MCF 10A (cell line): ENCODE measurements around the gene RPS16. TPM values are rescaled to one million over a fixed set of nuclear protein-coding genes. Genes with fewer than 3 reads are reported as not detected.

Experiments used
- BruUV-seq: library from RNA; stranded (reverse); fragments of 400-500 nt; replicated peaks from 2 replicates; lab custom pipeline; 2021; lab: Mats Ljungman, UMichigan
- CTCF ChIA-PET: fragments of 300-600 bp; sonication (Branson Sonifier 250); formaldehyde crosslinking; extraction: SDS; loops from one replicate; lab custom pipeline; 2021; ENCODE audit warnings: antibody characterized with exemption, inconsistent platforms; lab: Yijun Ruan, JAX
- POLR2A ChIA-PET: fragments of 300-600, 350-650 bp; sonication (Branson Sonifier 250); formaldehyde crosslinking; extraction: SDS; loops from one replicate; lab custom pipeline; 2020; ENCODE audit warnings: antibody characterized with exemption, inconsistent platforms; lab: Yijun Ruan, JAX
- DNase-seq: peaks from one replicate; pipeline ENCODE4 v3.0.0-alpha.2; 2018; ENCODE audit not compliant: unreplicated experiment
- H3K27ac Mint-ChIP-seq: one replicate; pipeline ENCODE4 v1.8.0; 2022; ENCODE audit warnings: mild to moderate bottlenecking, low read depth, mixed read lengths; ENCODE audit not compliant: unreplicated experiment
- H3K27me3 Mint-ChIP-seq: one replicate; pipeline ENCODE4 v1.8.0; 2022; ENCODE audit warnings: mixed read lengths; ENCODE audit not compliant: insufficient read depth, unreplicated experiment
- H3K36me3 Mint-ChIP-seq: one replicate; pipeline ENCODE4 v1.8.0; 2022; ENCODE audit warnings: mild to moderate bottlenecking, moderate library complexity, mixed read lengths; ENCODE audit not compliant: insufficient read depth, unreplicated experiment
- H3K4me1 Mint-ChIP-seq: one replicate; pipeline ENCODE4 v1.8.0; 2022; ENCODE audit warnings: mixed read lengths; ENCODE audit not compliant: insufficient read depth, unreplicated experiment
- H3K4me3 Mint-ChIP-seq: one replicate; pipeline ENCODE4 v1.8.0; 2022; ENCODE audit warnings: mild to moderate bottlenecking, moderate library complexity, mixed read lengths; ENCODE audit not compliant: unreplicated experiment
- H3K9me3 Mint-ChIP-seq: one replicate; pipeline ENCODE4 v1.8.0; 2022; ENCODE audit warnings: mixed read lengths; ENCODE audit not compliant: unreplicated experiment
- intact Hi-C: fragments of 100-400 bp; cut with micrococcal nuclease; formaldehyde crosslinking; loops from 2 replicates; pipeline ENCODE4 v1.14.1; 2022
- total RNA-seq: library from RNA; stranded (reverse); gene quantifications from 2 replicates; pipeline ENCODE4 v1.2.3, GENCODE V29; 2022
- TF ChIP-seq, protein P1 (sequence below): fragments of 200-600 bp; IDR thresholded peaks from one replicate; pipeline ENCODE4 v1.8.0; 2022; ENCODE audit warnings: antibody characterized with exemption, mild to moderate bottlenecking; ENCODE audit not compliant: unreplicated experiment

The RPS16 gene
- total RNA-seq, 1 experiment from 2014 or later, result 2,909 TPM

DNA sequence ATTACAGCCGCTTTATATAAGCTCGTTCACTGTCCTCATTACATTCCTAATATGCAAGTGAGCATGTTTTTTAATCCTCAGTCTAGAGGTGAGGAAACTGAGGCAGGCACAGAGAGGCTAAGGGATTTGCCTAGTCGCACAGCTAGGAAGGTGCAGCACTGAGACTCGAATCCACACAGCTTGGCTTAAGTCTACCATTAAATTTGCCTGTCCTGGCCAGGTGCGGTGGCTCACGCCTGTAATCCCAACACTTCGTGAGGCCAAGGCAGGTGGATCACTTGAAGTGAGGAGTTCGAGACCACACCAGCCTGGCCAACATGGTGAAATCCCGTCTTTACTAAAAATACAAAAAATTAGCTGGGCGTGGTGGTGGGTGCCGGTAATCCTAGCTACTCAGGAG is 8.0 kb downstream of the RPS16 start:
- Mint-ChIP-seq H3K27ac (no peak overlapping the region), H3K4me1 (no peaks in the 10 kb centered on the region)
- CTCF ChIA-PET, result interaction anchor here (0.6 to 1.7 kb wide), 5 partner anchors 11 to 788 kb away, joined by 3 to 6 read pairs (median 3); partner anchors contain the start of gene PLEKHG2

DNA sequence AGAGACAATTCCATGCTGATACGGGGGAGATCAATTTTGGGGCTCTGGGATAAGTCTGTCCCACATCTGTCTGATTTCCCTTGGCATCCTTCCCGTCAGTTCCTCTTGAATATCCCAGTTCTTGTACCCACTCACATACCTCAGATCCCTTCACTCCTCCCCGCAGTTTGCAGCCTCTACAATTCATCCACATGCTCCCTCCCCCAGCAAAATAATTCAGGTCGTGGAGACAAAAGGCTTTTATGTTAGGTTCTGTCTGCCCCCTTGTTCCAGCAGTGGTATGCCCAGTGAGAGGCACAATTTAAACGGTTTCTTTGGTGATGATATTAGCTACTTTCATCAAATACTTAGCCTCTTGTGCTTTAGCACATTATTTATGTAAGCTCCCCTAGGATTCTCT is 9.6 kb downstream of the RPS16 start:
- DNase-seq, result no peak
- Mint-ChIP-seq H3K36me3 (peaks cover 13% of the 10 kb centered on the region), H3K27ac (no peak overlapping the region), H3K4me1 (no peaks in the 10 kb centered on the region), H3K27me3 (no peaks in the 10 kb centered on the region), H3K4me3 (no peak overlapping the region), H3K9me3 (no peaks in the 10 kb centered on the region)
- CTCF ChIA-PET, result interaction anchor here (1.0 kb wide), 1 partner anchor 107 kb away, joined by 3 read pairs; no protein-coding TSS in a partner anchor
- POLR2A ChIA-PET, result interaction anchor here (0.6 to 3.4 kb wide), 5 partner anchors 9 to 35 kb away, joined by 3 to 35 read pairs (median 4); partner anchors contain the start of genes MED29, PAF1, PLEKHG2 and RPS16
- TF ChIP-seq, protein P1, sequence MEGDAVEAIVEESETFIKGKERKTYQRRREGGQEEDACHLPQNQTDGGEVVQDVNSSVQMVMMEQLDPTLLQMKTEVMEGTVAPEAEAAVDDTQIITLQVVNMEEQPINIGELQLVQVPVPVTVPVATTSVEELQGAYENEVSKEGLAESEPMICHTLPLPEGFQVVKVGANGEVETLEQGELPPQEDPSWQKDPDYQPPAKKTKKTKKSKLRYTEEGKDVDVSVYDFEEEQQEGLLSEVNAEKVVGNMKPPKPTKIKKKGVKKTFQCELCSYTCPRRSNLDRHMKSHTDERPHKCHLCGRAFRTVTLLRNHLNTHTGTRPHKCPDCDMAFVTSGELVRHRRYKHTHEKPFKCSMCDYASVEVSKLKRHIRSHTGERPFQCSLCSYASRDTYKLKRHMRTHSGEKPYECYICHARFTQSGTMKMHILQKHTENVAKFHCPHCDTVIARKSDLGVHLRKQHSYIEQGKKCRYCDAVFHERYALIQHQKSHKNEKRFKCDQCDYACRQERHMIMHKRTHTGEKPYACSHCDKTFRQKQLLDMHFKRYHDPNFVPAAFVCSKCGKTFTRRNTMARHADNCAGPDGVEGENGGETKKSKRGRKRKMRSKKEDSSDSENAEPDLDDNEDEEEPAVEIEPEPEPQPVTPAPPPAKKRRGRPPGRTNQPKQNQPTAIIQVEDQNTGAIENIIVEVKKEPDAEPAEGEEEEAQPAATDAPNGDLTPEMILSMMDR, result no peak
- BruUV-seq, result no TSS peak
- intact Hi-C loops, result no loop called here

More for the DNA sequence above, 8.0 kb downstream of the RPS16 start:
- Mint-ChIP-seq H3K27me3 (no peaks in the 10 kb centered on the region), H3K9me3 (no peaks in the 10 kb centered on the region), H3K36me3 (peaks cover 28% of the 10 kb centered on the region), H3K4me3 (no peak overlapping the region)
- POLR2A ChIA-PET, result interaction anchor here (0.7 to 3.4 kb wide), 4 partner anchors 8 to 27 kb away, joined by 3 to 35 read pairs (median 4); partner anchors contain the start of genes PLEKHG2, RPS16 and ZFP36
- BruUV-seq, result no TSS peak
- intact Hi-C loops, result no loop called here
- DNase-seq, result no peak
- TF ChIP-seq, protein P1, result no peak

DNA sequence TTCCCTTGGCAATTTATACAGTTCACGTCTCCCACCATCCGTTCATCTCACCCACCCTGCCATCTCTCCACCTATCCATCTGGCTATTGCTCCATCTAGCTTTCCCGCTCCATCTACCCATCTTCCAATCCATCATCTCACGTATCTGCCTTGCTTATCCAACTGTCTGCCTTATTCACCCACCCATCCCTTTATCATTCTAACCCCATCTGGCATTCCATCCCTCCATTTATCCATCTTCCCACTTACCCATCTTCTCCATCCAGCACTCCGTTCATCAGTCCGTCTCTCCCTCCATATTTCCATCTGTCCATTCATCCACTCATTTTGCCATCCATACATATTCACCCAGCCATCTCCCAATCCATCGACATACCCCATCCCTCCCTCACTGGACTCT is 10.0 kb downstream of the RPS16 start:
- TF ChIP-seq, protein P1, result no peak
- H3K36me3 Mint-ChIP-seq, result peaks cover 9% of the 10 kb centered on the region
- H3K4me3 Mint-ChIP-seq, result no peak overlapping the region
- H3K4me1 Mint-ChIP-seq, result no peaks in the 10 kb centered on the region
- H3K27me3 Mint-ChIP-seq, result no peaks in the 10 kb centered on the region
- ChIA-PET CTCF (interaction anchor here (1.1 kb wide), 1 partner anchor 10 kb away, joined by 3 read pairs; no protein-coding TSS in a partner anchor), POLR2A (interaction anchor here (3.4 kb wide), 1 partner anchor 10 kb away, joined by 35 read pairs; the partner anchor contains the start of gene RPS16)
- BruUV-seq, result no TSS peak
- DNase-seq, result no peak
- H3K9me3 Mint-ChIP-seq, result no peaks in the 10 kb centered on the region
- H3K27ac Mint-ChIP-seq, result no peak overlapping the region
- intact Hi-C loops, result no loop called here

DNA sequence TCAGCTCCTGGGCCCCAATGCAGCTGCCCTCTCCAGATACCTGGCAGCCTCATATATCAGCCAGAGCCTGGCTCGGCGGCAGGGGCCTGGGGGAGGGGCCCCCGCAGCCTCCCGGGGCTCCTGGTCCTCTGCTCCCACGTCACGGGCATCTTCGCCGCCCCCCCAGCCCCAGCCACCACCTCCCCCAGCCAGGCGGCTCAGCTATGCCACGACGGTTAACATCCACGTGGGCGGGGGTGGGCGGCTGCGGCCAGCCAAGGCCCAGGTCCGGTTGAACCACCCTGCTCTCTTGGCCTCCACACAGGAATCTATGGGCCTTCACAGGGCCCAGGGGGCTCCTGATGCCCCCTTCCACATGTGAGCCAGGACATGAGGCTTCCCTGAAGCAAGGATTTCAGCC is 10.8 kb downstream of the RPS16 start:
- peaks cover under 1% of the 10 kb centered on the region for H3K36me3 Mint-ChIP-seq
- no peaks in the 10 kb centered on the region for H3K4me1 Mint-ChIP-seq
- no peak overlapping the region for H3K4me3 Mint-ChIP-seq
- no peak overlapping the region for H3K27ac Mint-ChIP-seq
- TF ChIP-seq, protein P1, result no peak
- CTCF ChIA-PET, result interaction anchor here (1.1 kb wide), 1 partner anchor 9 kb away, joined by 3 read pairs; no protein-coding TSS in a partner anchor
- POLR2A ChIA-PET, result interaction anchor here (3.4 kb wide), 1 partner anchor 11 kb away, joined by 35 read pairs; the partner anchor contains the start of gene RPS16
- BruUV-seq, result no TSS peak
- intact Hi-C loops, result no loop called here
- H3K27me3 Mint-ChIP-seq, result no peaks in the 10 kb centered on the region
- no peaks in the 10 kb centered on the region for H3K9me3 Mint-ChIP-seq
- no peak for DNase-seq
